PC-3 (cell line): ENCODE data around the gene NPS. TPM values are rescaled to one million over a fixed set of nuclear protein-coding genes. Genes with fewer than 3 reads are reported as not detected.
A peak's percentile ranks its signal among the peaks of the same experiment; 100 is the strongest.

Source experiments
- ATAC-seq: fragments of 200-7000 bp; cut with Tn5 transposase; 2 replicates; pipeline ENCODE4 v1.9.1; 2020; ENCODE audit warnings: mild to moderate bottlenecking, moderate library complexity
- BruUV-seq: library from RNA; stranded (reverse); fragments of 400-500 nt; replicated peaks from 2 replicates; lab custom pipeline; 2021; lab: Mats Ljungman, UMichigan
- CTCF ChIA-PET: fragments of 300-600 bp; sonication (Branson Sonifier 250); formaldehyde crosslinking; loops from one replicate; lab custom pipeline; 2022; ENCODE audit warnings: antibody characterized with exemption; lab: Charles Lee
- POLR2A ChIA-PET: fragments of 300-600 bp; sonication (Branson Sonifier 250); formaldehyde crosslinking; loops from one replicate; lab custom pipeline; 2022; ENCODE audit warnings: antibody characterized with exemption; ENCODE audit not compliant: unreplicated experiment; lab: Charles Lee
- DNase-seq: peaks from one replicate; pipeline ENCODE4 v3.0.0-alpha.2; 2015
- H2AFZ ChIP-seq: fragments of 300-600 bp; sonication (generic); 2 replicates; pipeline ENCODE4 v1.6.0; 2016; ENCODE audit warnings: antibody characterized with exemption, low read length
- H3F3A ChIP-seq: fragments of 300-600 bp; sonication (generic); one replicate; pipeline ENCODE4 v1.6.0; 2017; ENCODE audit warnings: antibody characterized with exemption, low read length, control low read depth, mild to moderate bottlenecking; ENCODE audit not compliant: unreplicated experiment
- H3K27ac ChIP-seq: fragments of 300-600 bp; sonication (generic); 2 replicates; pipeline ENCODE4 v1.5.1; 2016; ENCODE audit warnings: mild to moderate bottlenecking, low read length
- H3K27me3 ChIP-seq: fragments of 300-600 bp; sonication (generic); 2 replicates; pipeline ENCODE4 v1.6.1; 2016; ENCODE audit warnings: low read length, mixed read lengths
- H3K36me3 ChIP-seq: fragments of 300-600 bp; sonication (generic); 2 replicates; pipeline ENCODE4 v1.6.1; 2016; ENCODE audit warnings: low read depth, mixed run types, low read length, mixed read lengths
- H3K4me1 ChIP-seq: fragments of 300-600 bp; sonication (generic); 2 replicates; pipeline ENCODE4 v1.5.1; 2016; ENCODE audit warnings: low read length; ENCODE audit not compliant: insufficient read depth
- H3K4me2 ChIP-seq: fragments of 300-600 bp; sonication (generic); 2 replicates; pipeline ENCODE4 v1.6.0; 2016; ENCODE audit warnings: low read length
- H3K4me3 ChIP-seq: fragments of 300-600 bp; sonication (generic); 2 replicates; pipeline ENCODE4 v1.5.1; 2016; ENCODE audit warnings: mild to moderate bottlenecking, low read length, mixed read lengths
- H3K79me2 ChIP-seq: fragments of 300-600 bp; sonication (generic); 2 replicates; pipeline ENCODE4 v1.6.1; 2017; ENCODE audit warnings: low read length, mixed read lengths
- H3K9ac ChIP-seq: fragments of 300-600 bp; sonication (generic); 2 replicates; pipeline ENCODE4 v1.6.0; 2016; ENCODE audit warnings: mild to moderate bottlenecking, low read length
- H3K9me2 ChIP-seq: fragments of 300-600 bp; sonication (generic); replicated peaks from 2 replicates; pipeline ENCODE4 v1.6.1; 2016; ENCODE audit warnings: mixed run types, low read length, mixed read lengths
- H3K9me3 ChIP-seq: fragments of 300-600 bp; sonication (generic); 2 replicates; pipeline ENCODE4 v1.6.1; 2016; ENCODE audit warnings: low read length, mixed read lengths
- H4K20me1 ChIP-seq: fragments of 300-600 bp; sonication (generic); 2 replicates; pipeline ENCODE4 v1.6.1; 2016; ENCODE audit warnings: low read length, mixed read lengths
- CTCF ChIP-seq: fragments of 300-600 bp; sonication (generic); conservative IDR thresholded peaks from 2 replicates; pipeline ENCODE4 v1.5.1; 2017; ENCODE audit warnings: antibody characterized with exemption, low read depth, mild to moderate bottlenecking, low read length
- EZH2 ChIP-seq: fragments of 300-600 bp; sonication (generic); IDR thresholded peaks from one replicate; pipeline ENCODE4 v1.6.1; 2017; ENCODE audit warnings: antibody characterized with exemption, mild to moderate bottlenecking, low read length; ENCODE audit not compliant: unreplicated experiment
- EZH2phosphoT487 ChIP-seq: fragments of 300-600 bp; sonication (generic); IDR thresholded peaks from 2 replicates; pipeline ENCODE4 v1.6.1; 2018; ENCODE audit warnings: mild to moderate bottlenecking, antibody characterized with exemption, low read length, borderline replicate concordance
- intact Hi-C: fragments of 100-400 bp; cut with micrococcal nuclease; formaldehyde crosslinking; loops from 2 replicates; pipeline ENCODE4 v1.9.0; 2023
- total RNA-seq: library from RNA; depleted of rRNA; stranded (reverse); fragments of >200 nt; gene quantifications from 2 replicates; pipeline ENCODE4 v1.2.3, GENCODE V29; 2014

The NPS gene
- total RNA-seq, 1 experiment from 2014 or later = not detected

- no peak overlapping the region for H3K27ac ChIP-seq
- H3K36me3 ChIP-seq = no peaks in the 10 kb centered on the region
- no peaks in the 10 kb centered on the region for H3F3A ChIP-seq
- ATAC-seq (no peak), DNase-seq (no peak)
- H2AFZ ChIP-seq = no peak overlapping the region
- TF ChIP-seq EZH2 = no peak
- no peak for TF ChIP-seq EZH2phosphoT487
- no peak for TF ChIP-seq CTCF
- BruUV-seq = no TSS peak
- no peaks in the 10 kb centered on the region for H3K9me2 ChIP-seq
- no peaks in the 10 kb centered on the region for H3K4me1 ChIP-seq
- ChIA-PET CTCF (no interaction called here), POLR2A (no interaction called here)
- H3K9me3 ChIP-seq = no peaks in the 10 kb centered on the region
- no peak overlapping the region for H3K9ac ChIP-seq
- no peaks in the 10 kb centered on the region for H4K20me1 ChIP-seq
- no peaks in the 10 kb centered on the region for H3K79me2 ChIP-seq
- intact Hi-C loops = no loop called here
- H3K4me2 ChIP-seq = no peak overlapping the region
- H3K27me3 ChIP-seq = peaks cover 6% of the 10 kb centered on the region
- no peak overlapping the region for H3K4me3 ChIP-seq
Measured at GRCh38 chr10:127522298-127522697, 26.8 kb upstream of the NPS start.

- Histone ChIP-seq H3K79me2 (no peaks in the 10 kb centered on the region), H3K4me2 (no peak overlapping the region), H3K36me3 (no peaks in the 10 kb centered on the region), H3K27me3 (peaks cover 10% of the 10 kb centered on the region), H3K9ac (no peak overlapping the region), H3K4me1 (no peaks in the 10 kb centered on the region), H4K20me1 (no peaks in the 10 kb centered on the region), H3F3A (no peaks in the 10 kb centered on the region), H3K27ac (no peak overlapping the region), H3K4me3 (no peak overlapping the region), H3K9me2 (no peaks in the 10 kb centered on the region), H3K9me3 (no peaks in the 10 kb centered on the region), H2AFZ (no peak overlapping the region)
- DNase-seq = no peak
- BruUV-seq = no TSS peak
- ATAC-seq = no peak
- intact Hi-C loops = no loop called here
- TF ChIP-seq EZH2 (no peak), CTCF (no peak), EZH2phosphoT487 (no peak)
- ChIA-PET CTCF (no interaction called here), POLR2A (no interaction called here)
Measured at GRCh38 chr10:127523476-127523875, 25.6 kb upstream of the NPS start.

- H3K27ac ChIP-seq = no peak overlapping the region
- DNase-seq = no peak
- no peak overlapping the region for H3K9ac ChIP-seq
- H3K27me3 ChIP-seq = peaks cover 17% of the 10 kb centered on the region
- H3K4me1 ChIP-seq = no peaks in the 10 kb centered on the region
- no peaks in the 10 kb centered on the region for H3K79me2 ChIP-seq
- intact Hi-C loops = no loop called here
- no peak overlapping the region for H2AFZ ChIP-seq
- ChIA-PET POLR2A (no interaction called here), CTCF (no interaction called here)
- no TSS peak for BruUV-seq
- H3K4me3 ChIP-seq = no peak overlapping the region
- H3F3A ChIP-seq = no peaks in the 10 kb centered on the region
- no peaks in the 10 kb centered on the region for H4K20me1 ChIP-seq
- H3K36me3 ChIP-seq = no peaks in the 10 kb centered on the region
- no peaks in the 10 kb centered on the region for H3K9me3 ChIP-seq
- peak; percentile 25; the same call in 1 of the 2 replicates for TF ChIP-seq CTCF
- TF ChIP-seq EZH2phosphoT487 = no peak
- ATAC-seq = no peak
- H3K9me2 ChIP-seq = no peaks in the 10 kb centered on the region
- H3K4me2 ChIP-seq = no peak overlapping the region
Measured at GRCh38 chr10:127524229-127524628, 24.9 kb upstream of the NPS start.
